Measurements from ENCODE around the gene IFNGR2. TPM values are rescaled to one million over a fixed set of nuclear protein-coding genes. Genes with fewer than 3 reads are reported as not detected.

Gene IFNGR2
- 70.2 TPM for polyA plus RNA-seq (2013, experiment 1 of 2)
- polyA plus RNA-seq (2013, experiment 2 of 2): 68.9 TPM

GRCh38 chr21:33403128-33403785 is at the start of gene IFNGR2:
Gene IFNGR2, plus strand, starts transcription at chr21:33403413. Its CDS starts 131 bp downstream, at chr21:33403544.
- H3K9ac ChIP-seq (ENCODE audit: low read depth, low read length, poor library complexity): peak within 1 kb of the TSS; percentile 90
- peak within 1 kb of the TSS; percentile 75 for H2BK5ac ChIP-seq (ENCODE audit: low read length)
- peak within 1 kb of the TSS; percentile 58 for H2BK15ac ChIP-seq (ENCODE audit: low read length)
- H3K4me3 ChIP-seq (ENCODE audit: low read length in 2 of 2): peak within 1 kb of the TSS; percentile 58 to 91
- H3K79me1 ChIP-seq (ENCODE audit: low read depth, low read length): peaks cover 6% of the 10 kb centered on the region
- peaks cover 0 to 2% of the 10 kb centered on the region in 2 donors for H3K9me3 ChIP-seq (replicated peaks in 1 of 2; ENCODE audit: control insufficient read depth in 2 of 2, insufficient read depth in 1 of 2, low read depth in 1 of 2, low read length in 2 of 2)
- peak within 1 kb of the TSS; percentile 22 for H2BK12ac ChIP-seq (ENCODE audit: low read length)
- H3K4me2 ChIP-seq (ENCODE audit: insufficient read depth, low read length, poor library complexity, severe bottlenecking): peak within 1 kb of the TSS; percentile 61
- peak; percentile 29 for DNase-seq (ENCODE audit: low spot score)
- H3K36me3 ChIP-seq (replicated peaks in 1 of 2; ENCODE audit: control insufficient read depth in 2 of 2, insufficient read depth in 2 of 2, low read length in 2 of 2): peaks cover 3 to 13% of the 10 kb centered on the region in 2 donors
- no peak within 1 kb of the TSS for H4K8ac ChIP-seq (ENCODE audit: low read depth, low read length)
- H2BK120ac ChIP-seq (ENCODE audit: low read depth, low read length): peak within 1 kb of the TSS; percentile 96
- peaks cover 0 to 5% of the 10 kb centered on the region in 2 donors for H3K4me1 ChIP-seq (ENCODE audit: control insufficient read depth in 2 of 2, insufficient read depth in 1 of 2, low read depth in 1 of 2, low read length in 2 of 2)
- H3K4ac ChIP-seq (ENCODE audit: low read length): no peak within 1 kb of the TSS
- H3K14ac ChIP-seq (ENCODE audit: low read length): peak within 1 kb of the TSS; percentile 49
- peaks cover 0 to 2% (median 0%) of the 10 kb centered on the region in 3 experiments for H3K27me3 ChIP-seq (ENCODE audit: control insufficient read depth in 3 of 3, insufficient read depth in 3 of 3, low read depth in 1 of 3, low read length in 3 of 3)
- H3K27ac ChIP-seq (replicated peaks; ENCODE audit: low read length): peak within 1 kb of the TSS; percentile 50
- peak within 1 kb of the TSS; percentile 80 for H3K23ac ChIP-seq (ENCODE audit: low read depth, low read length, poor library complexity)
- peak within 1 kb of the TSS; percentile 75 for H2AK5ac ChIP-seq (ENCODE audit: low read depth, low read length)
- H3K18ac ChIP-seq (ENCODE audit: low read length): peak within 1 kb of the TSS; percentile 98
- no peak within 1 kb of the TSS for H4K91ac ChIP-seq (ENCODE audit: low read depth, low read length, poor library complexity)
- WGBS, 2 donors (ENCODE audit: extremely low coverage in 2 of 2, insufficient read length in 2 of 2, insufficient replicate concordance in 1 of 2): no CpG with 5 or more reads among the region's 89 CpGs
- H2AFZ ChIP-seq (ENCODE audit: low read length): peak within 1 kb of the TSS; percentile 91

- no peak overlapping the region for H2BK120ac ChIP-seq (ENCODE audit: low read depth, low read length)
- no peak overlapping the region for H4K8ac ChIP-seq (ENCODE audit: low read depth, low read length)
- H3K9me3 ChIP-seq (replicated peaks in 1 of 2; ENCODE audit: control insufficient read depth in 2 of 2, insufficient read depth in 1 of 2, low read depth in 1 of 2, low read length in 2 of 2): no peaks in the 10 kb centered on the region
- H2AFZ ChIP-seq (ENCODE audit: low read length): no peak overlapping the region
- no peaks in the 10 kb centered on the region for H3K27me3 ChIP-seq (ENCODE audit: control insufficient read depth in 3 of 3, insufficient read depth in 3 of 3, low read depth in 1 of 3, low read length in 3 of 3)
- H3K36me3 ChIP-seq (replicated peaks in 1 of 2; ENCODE audit: control insufficient read depth in 2 of 2, insufficient read depth in 2 of 2, low read length in 2 of 2): peaks cover 11 to 64% of the 10 kb centered on the region in 2 donors
- no peaks in the 10 kb centered on the region for H3K4me1 ChIP-seq (ENCODE audit: control insufficient read depth in 2 of 2, insufficient read depth in 1 of 2, low read depth in 1 of 2, low read length in 2 of 2)
- H2BK12ac ChIP-seq (ENCODE audit: low read length): no peak overlapping the region
- no peak for DNase-seq (ENCODE audit: low spot score)
- H2AK5ac ChIP-seq (ENCODE audit: low read depth, low read length): no peak overlapping the region
- WGBS, 2 donors (ENCODE audit: extremely low coverage in 2 of 2, insufficient read length in 2 of 2, insufficient replicate concordance in 1 of 2): no CpG with 5 or more reads among the region's 6 CpGs
- H3K4me3 ChIP-seq (ENCODE audit: low read length in 2 of 2): no peak overlapping the region
- no peak overlapping the region for H2BK15ac ChIP-seq (ENCODE audit: low read length)
- H2BK5ac ChIP-seq (ENCODE audit: low read length): no peak overlapping the region
- no peak overlapping the region for H3K14ac ChIP-seq (ENCODE audit: low read length)
- H3K9ac ChIP-seq (ENCODE audit: low read depth, low read length, poor library complexity): no peak overlapping the region
- H3K27ac ChIP-seq (replicated peaks; ENCODE audit: low read length): no peak overlapping the region
- no peak overlapping the region for H3K23ac ChIP-seq (ENCODE audit: low read depth, low read length, poor library complexity)
- H3K18ac ChIP-seq (ENCODE audit: low read length): no peak overlapping the region
- no peak overlapping the region for H3K4me2 ChIP-seq (ENCODE audit: insufficient read depth, low read length, poor library complexity, severe bottlenecking)
- H3K79me1 ChIP-seq (ENCODE audit: low read depth, low read length): no peaks in the 10 kb centered on the region
- H4K91ac ChIP-seq (ENCODE audit: low read depth, low read length, poor library complexity): no peak overlapping the region
- H3K4ac ChIP-seq (ENCODE audit: low read length): no peak overlapping the region
These were observed 47.9 kb upstream of the IFNGR2 start for GRCh38 chr21:33355355-33355754.

DNA sequence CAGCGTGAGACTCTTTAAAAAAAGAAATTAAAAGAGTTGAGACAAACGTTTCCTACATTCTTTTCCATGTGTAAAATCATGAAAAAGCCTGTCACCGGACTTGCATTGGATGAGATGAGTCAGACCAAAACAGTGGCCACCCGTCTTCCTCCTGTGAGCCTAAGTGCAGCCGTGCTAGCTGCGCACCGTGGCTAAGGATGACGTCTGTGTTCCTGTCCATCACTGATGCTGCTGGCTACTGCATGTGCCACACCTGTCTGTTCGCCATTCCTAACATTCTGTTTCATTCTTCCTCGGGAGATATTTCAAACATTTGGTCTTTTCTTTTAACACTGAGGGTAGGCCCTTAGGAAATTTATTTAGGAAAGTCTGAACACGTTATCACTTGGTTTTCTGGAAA is 47.2 kb upstream of the IFNGR2 start:
- no peak overlapping the region for H2BK120ac ChIP-seq (ENCODE audit: low read depth, low read length)
- peaks cover 11 to 58% of the 10 kb centered on the region in 2 donors for H3K36me3 ChIP-seq (replicated peaks in 1 of 2; ENCODE audit: control insufficient read depth in 2 of 2, insufficient read depth in 2 of 2, low read length in 2 of 2)
- no peak overlapping the region for H3K4me3 ChIP-seq (ENCODE audit: low read length in 2 of 2)
- no peak overlapping the region for H2BK15ac ChIP-seq (ENCODE audit: low read length)
- no peak overlapping the region for H2AK5ac ChIP-seq (ENCODE audit: low read depth, low read length)
- no peak overlapping the region for H3K14ac ChIP-seq (ENCODE audit: low read length)
- no peak overlapping the region for H3K4me2 ChIP-seq (ENCODE audit: insufficient read depth, low read length, poor library complexity, severe bottlenecking)
- H2AFZ ChIP-seq (ENCODE audit: low read length): no peak overlapping the region
- no peak overlapping the region for H3K9ac ChIP-seq (ENCODE audit: low read depth, low read length, poor library complexity)
- no peak overlapping the region for H3K4ac ChIP-seq (ENCODE audit: low read length)
- H2BK5ac ChIP-seq (ENCODE audit: low read length): no peak overlapping the region
- no peak overlapping the region for H3K27ac ChIP-seq (replicated peaks; ENCODE audit: low read length)
- H2BK12ac ChIP-seq (ENCODE audit: low read length): no peak overlapping the region
- H3K18ac ChIP-seq (ENCODE audit: low read length): no peak overlapping the region
- no CpG with 5 or more reads among the region's 11 CpGs for WGBS, 2 donors (ENCODE audit: extremely low coverage in 2 of 2, insufficient read length in 2 of 2, insufficient replicate concordance in 1 of 2)
- H4K8ac ChIP-seq (ENCODE audit: low read depth, low read length): no peak overlapping the region
- DNase-seq (ENCODE audit: low spot score): no peak
- no peaks in the 10 kb centered on the region for H3K27me3 ChIP-seq (ENCODE audit: control insufficient read depth in 3 of 3, insufficient read depth in 3 of 3, low read depth in 1 of 3, low read length in 3 of 3)
- H3K4me1 ChIP-seq (ENCODE audit: control insufficient read depth in 2 of 2, insufficient read depth in 1 of 2, low read depth in 1 of 2, low read length in 2 of 2): no peaks in the 10 kb centered on the region
- no peaks in the 10 kb centered on the region for H3K79me1 ChIP-seq (ENCODE audit: low read depth, low read length)
- H3K23ac ChIP-seq (ENCODE audit: low read depth, low read length, poor library complexity): no peak overlapping the region
- H3K9me3 ChIP-seq (replicated peaks in 1 of 2; ENCODE audit: control insufficient read depth in 2 of 2, insufficient read depth in 1 of 2, low read depth in 1 of 2, low read length in 2 of 2): no peaks in the 10 kb centered on the region
- no peak overlapping the region for H4K91ac ChIP-seq (ENCODE audit: low read depth, low read length, poor library complexity)

DNA sequence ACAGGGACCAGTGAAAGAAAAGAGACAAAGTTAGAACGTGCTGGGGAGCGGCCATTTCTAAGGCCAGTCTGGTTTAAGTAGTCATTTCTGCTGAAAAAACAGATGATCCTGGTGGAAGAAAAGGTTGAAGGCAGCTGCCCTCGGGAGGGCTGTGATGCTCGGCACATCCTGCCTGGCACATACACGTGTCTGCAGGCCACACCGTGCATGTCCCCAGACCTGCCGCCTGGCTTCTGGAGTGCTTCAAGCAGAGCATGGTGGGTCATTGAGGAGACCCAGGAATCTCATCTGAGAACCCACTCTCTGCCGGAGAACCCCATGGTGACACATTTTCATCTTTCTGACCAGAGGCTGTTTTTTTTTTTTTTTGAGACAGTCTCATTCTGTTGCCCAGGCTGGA is 46.0 kb upstream of the IFNGR2 start:
- Histone ChIP-seq H2BK5ac (ENCODE audit: low read length) (no peak overlapping the region), H3K9ac (ENCODE audit: low read depth, low read length, poor library complexity) (no peak overlapping the region), H3K9me3 (replicated peaks in 1 of 2; ENCODE audit: control insufficient read depth in 2 of 2, insufficient read depth in 1 of 2, low read depth in 1 of 2, low read length in 2 of 2) (no peaks in the 10 kb centered on the region), H2AFZ (ENCODE audit: low read length) (no peak overlapping the region), H3K14ac (ENCODE audit: low read length) (no peak overlapping the region), H3K23ac (ENCODE audit: low read depth, low read length, poor library complexity) (no peak overlapping the region), H2BK12ac (ENCODE audit: low read length) (no peak overlapping the region), H3K36me3 (replicated peaks in 1 of 2; ENCODE audit: control insufficient read depth in 2 of 2, insufficient read depth in 2 of 2, low read length in 2 of 2) (peaks cover 8 to 47% of the 10 kb centered on the region in 2 donors), H2AK5ac (ENCODE audit: low read depth, low read length) (no peak overlapping the region), H3K79me1 (ENCODE audit: low read depth, low read length) (no peaks in the 10 kb centered on the region), H3K27me3 (ENCODE audit: control insufficient read depth in 3 of 3, insufficient read depth in 3 of 3, low read depth in 1 of 3, low read length in 3 of 3) (no peaks in the 10 kb centered on the region), H3K4me3 (ENCODE audit: low read length in 2 of 2) (no peak overlapping the region), H2BK120ac (ENCODE audit: low read depth, low read length) (no peak overlapping the region), H2BK15ac (ENCODE audit: low read length) (no peak overlapping the region), H4K8ac (ENCODE audit: low read depth, low read length) (no peak overlapping the region), H3K4me2 (ENCODE audit: insufficient read depth, low read length, poor library complexity, severe bottlenecking) (no peak overlapping the region), H3K18ac (ENCODE audit: low read length) (peak overlapping the region; percentile 13), H3K4ac (ENCODE audit: low read length) (no peak overlapping the region), H4K91ac (ENCODE audit: low read depth, low read length, poor library complexity) (no peak overlapping the region), H3K27ac (replicated peaks; ENCODE audit: low read length) (no peak overlapping the region), H3K4me1 (ENCODE audit: control insufficient read depth in 2 of 2, insufficient read depth in 1 of 2, low read depth in 1 of 2, low read length in 2 of 2) (no peaks in the 10 kb centered on the region)
- WGBS, 2 donors (ENCODE audit: extremely low coverage in 2 of 2, insufficient read length in 2 of 2, insufficient replicate concordance in 1 of 2): no CpG with 5 or more reads among the region's 8 CpGs
- no peak for DNase-seq (ENCODE audit: low spot score)
